D721Med (cell line): ENCODE data around the gene HDAC4.

ENCODE experiments used
- DNase-seq: peaks from one replicate; pipeline ENCODE4 v3.0.0; 2011; ENCODE audit warnings: low spot score; ENCODE audit not compliant: insufficient read length
- FAIRE-seq: peaks from 2 replicates; lab custom pipeline; 2011; peaks lifted over from hg19 to GRCh38; lab: Jason Lieb, UNC
- CTCF ChIP-seq: IDR thresholded peaks from 2 replicates; pipeline ENCODE4 v1.5.1; 2012; ENCODE audit warnings: mild to moderate bottlenecking, control low read depth; ENCODE audit not compliant: insufficient read depth; ENCODE audit errors: missing control alignments

HDAC4 gene

DNA sequence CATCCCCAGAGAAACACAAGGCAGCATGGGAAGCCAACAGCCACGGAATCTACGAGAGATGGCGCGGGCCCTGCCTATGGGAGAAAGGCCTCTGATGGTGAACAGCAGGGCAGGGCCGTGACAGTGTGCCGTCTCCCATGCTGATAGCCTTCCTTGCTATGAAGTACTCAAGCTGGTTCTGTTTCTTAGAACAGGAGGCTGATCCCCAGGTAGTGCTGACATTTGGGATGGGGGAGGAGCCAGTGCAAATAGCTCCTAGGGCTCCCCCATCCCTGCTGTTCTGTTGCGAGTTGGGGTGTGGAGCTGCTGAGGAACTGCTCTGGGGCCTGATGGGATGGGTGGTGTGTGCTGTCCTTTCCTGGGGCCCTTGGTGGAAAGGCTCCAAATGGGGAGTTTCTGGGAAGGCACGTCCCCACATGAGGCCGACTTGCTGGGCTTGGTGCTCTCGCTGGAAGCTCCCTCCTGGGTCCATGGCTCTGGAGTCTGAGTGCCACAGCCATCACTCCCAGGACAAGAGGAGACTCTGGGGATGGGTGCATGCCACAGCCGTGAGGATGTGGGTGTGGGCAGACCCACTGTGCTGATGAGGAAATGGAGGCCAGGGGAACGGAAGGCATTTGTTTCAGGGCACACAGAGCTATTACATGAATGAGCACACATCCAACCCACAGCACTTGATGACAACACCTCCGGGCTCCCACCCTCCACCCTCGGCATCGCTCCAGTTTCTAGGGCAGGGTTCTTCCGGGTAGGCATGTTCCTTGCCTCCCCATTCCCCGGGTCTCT lies 246.8 kb downstream of the HDAC4 start:
- FAIRE-seq (no peak), DNase-seq (no peak)
- TF ChIP-seq CTCF, result no peak

- DNase-seq (no peak), FAIRE-seq (no peak)
- no peak for TF ChIP-seq CTCF
Observed at GRCh38 chr2:239152916-239153305, 247.9 kb downstream of the HDAC4 start.

DNA sequence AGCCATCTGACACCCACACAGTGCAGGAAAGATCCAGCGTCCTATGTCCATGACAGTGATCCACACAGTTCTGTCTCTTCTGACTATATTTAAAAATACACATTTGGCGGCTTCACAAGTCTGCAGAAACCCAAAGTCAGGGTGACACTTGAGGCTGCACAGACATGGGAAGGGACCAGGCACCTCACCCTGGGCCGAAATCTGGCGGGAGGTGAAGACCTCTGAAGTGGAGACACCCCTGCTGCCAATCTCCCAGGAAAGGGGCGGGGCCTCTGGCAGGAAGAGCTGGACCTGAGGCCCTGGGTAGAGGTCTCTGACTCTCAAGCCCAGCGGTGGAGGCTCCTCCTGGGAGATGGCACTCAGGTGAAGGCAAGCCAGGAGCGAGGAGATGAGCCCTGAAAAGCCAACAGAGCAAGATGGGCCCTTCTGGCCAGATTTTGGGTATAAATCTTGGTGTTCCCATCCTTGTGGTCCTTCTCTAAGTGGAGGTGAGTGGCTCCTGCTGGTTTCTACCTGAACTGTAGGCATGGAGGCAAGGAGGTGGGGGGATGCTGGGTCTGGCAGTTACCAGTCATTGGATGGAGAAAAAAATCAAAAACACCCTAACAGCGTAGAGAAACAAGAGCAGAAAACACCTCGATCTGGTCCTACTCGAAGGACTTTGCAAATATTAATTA lies 248.4 kb downstream of the HDAC4 start:
- FAIRE-seq (no peak), DNase-seq (no peak)
- no peak for TF ChIP-seq CTCF

DNA sequence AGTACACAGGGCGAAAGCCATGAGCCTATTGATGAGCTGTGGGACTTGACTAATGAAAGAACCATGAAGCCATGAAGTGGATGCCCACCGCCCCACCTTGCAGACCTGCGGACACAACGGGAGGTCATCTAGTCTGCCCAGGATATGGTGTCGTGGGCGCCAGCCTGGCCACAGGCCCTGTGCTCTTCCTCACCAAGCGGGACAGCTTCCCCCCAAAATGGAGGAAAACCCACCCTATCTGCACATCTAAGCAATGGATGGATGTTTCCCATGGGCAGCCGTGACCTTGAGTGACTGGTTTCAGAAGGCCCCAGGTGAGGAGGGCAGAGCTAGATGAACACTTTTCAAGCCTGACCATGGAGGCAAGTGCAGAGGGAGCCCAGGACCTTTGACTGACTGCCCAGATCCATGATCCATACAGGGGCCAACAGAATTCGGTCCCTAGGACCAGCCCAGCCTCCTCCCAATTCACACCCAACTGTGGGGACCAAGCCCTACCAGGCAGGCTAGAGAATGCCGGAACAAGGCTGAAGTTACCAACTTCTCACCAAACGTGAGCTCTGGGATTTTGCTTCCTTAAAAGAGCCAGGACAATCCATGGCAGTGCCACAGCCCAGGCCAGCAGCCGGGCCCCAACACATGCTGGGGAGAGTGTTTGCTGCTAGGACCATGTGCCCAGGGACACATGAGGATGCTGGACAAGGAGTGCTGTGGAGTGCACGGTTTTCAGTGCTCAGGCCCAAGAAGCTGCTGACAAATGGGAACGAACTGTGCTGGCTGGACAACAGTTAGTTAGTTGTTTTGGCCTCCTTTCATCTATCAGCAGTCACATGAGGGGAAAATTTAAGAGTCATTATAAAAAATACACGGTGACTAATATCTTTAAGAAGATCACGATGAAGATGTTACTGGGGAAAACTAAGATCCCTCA lies 249.4 kb downstream of the HDAC4 start:
- no peak for DNase-seq
- no peak for TF ChIP-seq CTCF
- no peak for FAIRE-seq

GRCh38 chr2:239150125-239151011 lies 250.5 kb downstream of the HDAC4 start:
- DNase-seq (no peak), FAIRE-seq (no peak)
- TF ChIP-seq CTCF, result no peak

DNA sequence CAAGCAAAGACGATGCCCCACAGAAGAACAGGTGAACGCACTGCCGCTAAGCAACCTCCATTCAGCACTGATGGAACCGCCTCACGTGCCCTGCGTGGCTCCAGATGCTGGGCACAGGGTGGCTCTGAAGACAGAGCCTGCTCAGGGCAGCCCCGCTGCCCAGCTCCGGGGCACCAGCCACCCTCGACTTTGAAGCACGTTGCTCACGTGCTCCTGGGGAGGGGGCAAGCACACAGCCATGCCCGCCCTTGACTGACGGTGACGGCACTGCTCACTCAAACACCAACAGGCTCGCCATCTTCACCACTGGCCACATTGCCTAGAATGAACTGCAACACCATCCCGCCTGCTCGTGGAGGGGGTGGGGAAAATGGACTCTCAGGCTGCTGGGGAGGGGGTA lies 251.3 kb downstream of the HDAC4 start:
- TF ChIP-seq CTCF, result no peak
- FAIRE-seq, result no peak
- DNase-seq, result no peak
